GM23338 (cell line): ENCODE results near the gene GNLY. TPM values are rescaled to one million over a fixed set of nuclear protein-coding genes. Genes with fewer than 3 reads are reported as not detected.

Experiments used
- ATAC-seq: fragments of 200-7000 bp; cut with Tn5 transposase; 3 replicates; pipeline ENCODE4 v1.9.1; 2020
- DNase-seq: peaks from one replicate; pipeline ENCODE4 v3.0.0-alpha.2; 2015; ENCODE audit warnings: low spot score
- H2AFZ ChIP-seq: fragments of 200-600 bp; sonication (generic); 2 replicates; pipeline ENCODE4 v1.8.0; 2016; ENCODE audit warnings: antibody characterized with exemption, mild to moderate bottlenecking, moderate library complexity
- H3F3A ChIP-seq: fragments of 200-600 bp; sonication (generic); replicated peaks from 2 replicates; pipeline ENCODE4 v1.8.0; 2017; ENCODE audit warnings: antibody characterized with exemption, mixed run types, low read depth
- H3K27ac ChIP-seq: fragments of 200-600 bp; sonication (generic); 2 replicates; pipeline ENCODE4 v1.6.1; 2016; ENCODE audit warnings: low read depth
- H3K27me3 ChIP-seq: fragments of 200-600 bp; sonication (generic); 2 replicates; pipeline ENCODE4 v1.8.0; 2016; ENCODE audit warnings: mild to moderate bottlenecking, mixed run types, moderate library complexity; ENCODE audit not compliant: insufficient read depth
- H3K36me3 ChIP-seq: fragments of 200-600 bp; sonication (generic); 2 replicates; pipeline ENCODE4 v1.8.0; 2016; ENCODE audit warnings: mild to moderate bottlenecking; ENCODE audit not compliant: insufficient read depth
- H3K4me1 ChIP-seq: fragments of 200-600 bp; sonication (generic); 2 replicates; pipeline ENCODE4 v1.8.0; 2016; ENCODE audit warnings: mild to moderate bottlenecking, moderate library complexity; ENCODE audit not compliant: insufficient read depth
- H3K4me2 ChIP-seq: fragments of 200-600 bp; sonication (generic); 2 replicates; pipeline ENCODE4 v1.7.1; 2017; ENCODE audit warnings: mixed run types
- H3K4me3 ChIP-seq: fragments of 200-600 bp; sonication (generic); 2 replicates; pipeline ENCODE4 v1.6.1; 2016; ENCODE audit warnings: mixed run types
- H3K79me2 ChIP-seq: fragments of 200-600 bp; sonication (generic); replicated peaks from 2 replicates; pipeline ENCODE4 v1.8.0; 2017; ENCODE audit warnings: mild to moderate bottlenecking; ENCODE audit not compliant: insufficient read depth
- H3K9me2 ChIP-seq: fragments of 200-600 bp; sonication (generic); 2 replicates; pipeline ENCODE4 v1.8.0; 2017; ENCODE audit not compliant: insufficient read depth
- H4K20me1 ChIP-seq: fragments of 200-600 bp; sonication (generic); replicated peaks from 2 replicates; pipeline ENCODE4 v1.8.0; 2017; ENCODE audit warnings: mild to moderate bottlenecking; ENCODE audit not compliant: insufficient read depth
- H3K27ac Mint-ChIP-seq: 2 replicates; pipeline ENCODE4 v1.8.0; 2020; ENCODE audit warnings: inconsistent platforms, mild to moderate bottlenecking, moderate library complexity, mixed read lengths
- H3K27me3 Mint-ChIP-seq: 3 replicates; pipeline ENCODE4 v1.8.0; 2022; ENCODE audit warnings: low read depth, mild to moderate bottlenecking, moderate library complexity, mixed read lengths, inconsistent platforms; ENCODE audit not compliant: insufficient read depth, poor library complexity
- H3K36me3 Mint-ChIP-seq: 3 replicates; pipeline ENCODE4 v1.8.0; 2021; ENCODE audit warnings: low read depth, mild to moderate bottlenecking, inconsistent platforms, moderate library complexity, mixed read lengths
- H3K4me1 Mint-ChIP-seq: 3 replicates; pipeline ENCODE4 v1.8.0; 2020; ENCODE audit warnings: mild to moderate bottlenecking, inconsistent platforms, mixed read lengths
- H3K4me3 Mint-ChIP-seq: 3 replicates; pipeline ENCODE4 v1.8.0; 2021; ENCODE audit warnings: moderate library complexity, mild to moderate bottlenecking, inconsistent platforms, mixed read lengths
- H3K9me3 Mint-ChIP-seq: 3 replicates; pipeline ENCODE4 v1.8.0; 2020; ENCODE audit warnings: moderate library complexity, mild to moderate bottlenecking, inconsistent platforms, mixed read lengths
- CREB1 ChIP-seq: fragments of 250-450 bp; sonication (Bioruptor Pico); IDR thresholded peaks from 2 replicates; pipeline ENCODE4 v1.5.0; 2020; ENCODE audit warnings: low read depth, mild to moderate bottlenecking, moderate library complexity
- EZH2phosphoT487 ChIP-seq: fragments of 200-600 bp; sonication (generic); IDR thresholded peaks from one replicate; pipeline ENCODE4 v1.8.1; 2018; ENCODE audit warnings: antibody characterized with exemption; ENCODE audit not compliant: unreplicated experiment
- JUNB ChIP-seq: IDR thresholded peaks from one replicate; pipeline ENCODE4 v1.6.1; 2016; ENCODE audit warnings: antibody characterized with exemption; ENCODE audit not compliant: unreplicated experiment
- NANOG ChIP-seq: IDR thresholded peaks from 2 replicates; pipeline ENCODE4 v1.6.1; 2016; ENCODE audit warnings: antibody characterized with exemption, borderline replicate concordance
- POLR2AphosphoS5 ChIP-seq: IDR thresholded peaks from 2 replicates; pipeline ENCODE4 v1.6.1; 2016; ENCODE audit warnings: antibody characterized with exemption, low read depth
- STAT1 ChIP-seq: IDR thresholded peaks from one replicate; pipeline ENCODE4 v1.6.1; 2016; ENCODE audit warnings: antibody characterized with exemption; ENCODE audit not compliant: unreplicated experiment
- ZNF114 ChIP-seq: fragments of 250-450 bp; sonication (Bioruptor Pico); IDR thresholded peaks from 2 replicates; pipeline ENCODE4 v1.5.0; 2020; ENCODE audit warnings: mild to moderate bottlenecking, moderate library complexity
- ZNF331 ChIP-seq: fragments of 250-450 bp; sonication (Bioruptor Pico); IDR thresholded peaks from 2 replicates; pipeline ENCODE4 v1.5.0; 2020; ENCODE audit warnings: low read depth, mild to moderate bottlenecking, moderate library complexity
- polyA plus RNA-seq: library from polyadenylated mRNA; unstranded; fragments of >200 nt; fragmentation: Nextera tagmentation; extraction: Ambion mirVana; gene quantifications from 2 replicates; pipeline ENCODE4 v1.2.1, GENCODE V29; 2016
- total RNA-seq: library from RNA; depleted of rRNA; stranded (reverse); fragments of >200 nt; shearing (Covaris generic); gene quantifications from 2 replicates; pipeline ENCODE4 v1.2.3, GENCODE V29; 2014
- TF ChIP-seq, protein P1 (sequence below): IDR thresholded peaks from 2 replicates; pipeline ENCODE4 v1.6.1; 2016; ENCODE audit warnings: antibody characterized with exemption
- TF ChIP-seq, protein P2 (sequence below), 2 experiments: fragments of 200-600 bp in 1 of 2; sonication (generic) in 1 of 2; conservative IDR thresholded peaks; 2 replicates each; pipeline versions ENCODE4 v1.5.1 to v1.6.1; 2016 to 2017; ENCODE audit warnings: antibody characterized with exemption in 2 of 2, low read depth in 2 of 2, mild to moderate bottlenecking in 2 of 2, moderate library complexity in 1 of 2
- TF ChIP-seq, protein P3 (sequence below): fragments of 250-450 bp; sonication (Bioruptor Pico); IDR thresholded peaks from 2 replicates; pipeline ENCODE4 v1.5.0; 2020; ENCODE audit warnings: mild to moderate bottlenecking, moderate library complexity

The GNLY gene
- total and polyA plus RNA-seq, 2 experiments from 2014 or later: not detected

DNA sequence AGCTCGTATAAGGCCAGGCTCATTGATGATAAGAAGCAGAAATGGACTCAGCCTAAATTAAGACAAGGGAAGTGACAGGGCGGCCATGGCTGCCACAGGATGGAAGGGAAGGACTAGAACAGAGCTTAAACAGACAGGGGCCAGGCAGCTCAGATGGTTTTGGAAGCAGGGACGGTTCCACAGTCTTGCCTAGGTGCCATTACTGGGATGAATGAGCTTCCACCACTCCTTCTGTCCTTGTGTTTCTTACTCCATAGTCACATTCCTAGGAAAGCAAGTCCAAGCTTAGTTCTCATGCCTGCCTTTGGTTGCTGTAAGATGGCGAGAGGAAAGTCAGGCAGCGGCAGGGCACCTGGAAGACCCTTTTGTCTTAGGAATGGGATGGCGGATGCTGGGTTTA, 11.9 kb downstream of the GNLY start:
- TF ChIP-seq, protein P1, sequence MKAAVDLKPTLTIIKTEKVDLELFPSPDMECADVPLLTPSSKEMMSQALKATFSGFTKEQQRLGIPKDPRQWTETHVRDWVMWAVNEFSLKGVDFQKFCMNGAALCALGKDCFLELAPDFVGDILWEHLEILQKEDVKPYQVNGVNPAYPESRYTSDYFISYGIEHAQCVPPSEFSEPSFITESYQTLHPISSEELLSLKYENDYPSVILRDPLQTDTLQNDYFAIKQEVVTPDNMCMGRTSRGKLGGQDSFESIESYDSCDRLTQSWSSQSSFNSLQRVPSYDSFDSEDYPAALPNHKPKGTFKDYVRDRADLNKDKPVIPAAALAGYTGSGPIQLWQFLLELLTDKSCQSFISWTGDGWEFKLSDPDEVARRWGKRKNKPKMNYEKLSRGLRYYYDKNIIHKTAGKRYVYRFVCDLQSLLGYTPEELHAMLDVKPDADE: no peak
- no peak for TF ChIP-seq CREB1 (CRISPR knock-in tag)

DNA sequence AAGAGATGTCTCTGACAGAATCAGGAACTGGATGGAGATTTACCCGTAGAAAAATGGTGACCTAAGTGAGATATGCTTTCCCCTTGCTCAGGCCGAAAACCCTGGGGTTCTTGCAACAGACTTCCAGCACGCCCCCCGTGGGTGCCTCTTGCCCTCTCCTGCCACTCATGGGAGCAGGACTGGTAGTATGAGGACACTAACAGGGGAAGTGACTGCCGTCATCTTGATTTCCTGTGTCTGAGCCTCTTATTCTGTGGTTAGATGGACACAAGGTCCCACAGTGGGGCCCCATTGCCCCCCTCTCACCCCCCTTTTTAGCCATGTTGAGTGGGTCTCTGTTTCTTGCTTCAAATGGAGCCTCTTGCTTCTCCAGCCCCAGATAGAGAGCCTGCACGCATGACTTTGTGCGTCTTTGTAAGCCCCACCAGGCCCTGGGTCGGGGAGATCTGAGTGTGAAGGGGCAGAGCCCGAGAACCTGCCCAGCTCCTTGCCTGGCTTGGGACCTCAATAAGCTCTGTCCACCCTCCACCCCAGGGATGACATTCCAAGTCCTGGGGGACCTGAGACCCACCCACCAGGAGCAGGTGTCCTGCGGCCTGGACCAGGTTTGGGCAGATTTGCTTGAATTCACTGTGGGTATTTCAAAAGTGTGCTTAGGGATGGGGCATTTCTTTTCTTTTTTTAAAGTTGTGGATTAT, 12.6 kb downstream of the GNLY start:
- Histone ChIP-seq H3F3A (no peaks in the 10 kb centered on the region), H3K9me2 (no peaks in the 10 kb centered on the region), H3K4me1 (peaks cover 14% of the 10 kb centered on the region), H3K27ac (no peak overlapping the region), H2AFZ (peak overlapping the region; percentile 34; the same call in 1 of the 2 replicates), H3K4me2 (no peak overlapping the region), H3K79me2 (no peaks in the 10 kb centered on the region), H4K20me1 (no peaks in the 10 kb centered on the region), H3K36me3 (no peaks in the 10 kb centered on the region), H3K27me3 (peaks cover 6% of the 10 kb centered on the region; the same call in 1 of the 2 replicates), H3K4me3 (no peak overlapping the region)
- no peak overlapping the region for H3K4me3 Mint-ChIP-seq
- no peaks in the 10 kb centered on the region for H3K36me3 Mint-ChIP-seq
- H3K27me3 Mint-ChIP-seq: peaks cover 15% of the 10 kb centered on the region
- H3K9me3 Mint-ChIP-seq: no peaks in the 10 kb centered on the region
- H3K27ac Mint-ChIP-seq: no peak overlapping the region
- DNase-seq (no peak), ATAC-seq (peak; percentile 50)
- peaks cover 31% of the 10 kb centered on the region for H3K4me1 Mint-ChIP-seq
- TF ChIP-seq STAT1 (no peak), POLR2AphosphoS5 (no peak), ZNF114 (CRISPR knock-in tag) (no peak), NANOG (no peak), JUNB (no peak), ZNF331 (no peak), EZH2phosphoT487 (no peak), CREB1 (CRISPR knock-in tag) (no peak)
- TF ChIP-seq, protein P2, sequence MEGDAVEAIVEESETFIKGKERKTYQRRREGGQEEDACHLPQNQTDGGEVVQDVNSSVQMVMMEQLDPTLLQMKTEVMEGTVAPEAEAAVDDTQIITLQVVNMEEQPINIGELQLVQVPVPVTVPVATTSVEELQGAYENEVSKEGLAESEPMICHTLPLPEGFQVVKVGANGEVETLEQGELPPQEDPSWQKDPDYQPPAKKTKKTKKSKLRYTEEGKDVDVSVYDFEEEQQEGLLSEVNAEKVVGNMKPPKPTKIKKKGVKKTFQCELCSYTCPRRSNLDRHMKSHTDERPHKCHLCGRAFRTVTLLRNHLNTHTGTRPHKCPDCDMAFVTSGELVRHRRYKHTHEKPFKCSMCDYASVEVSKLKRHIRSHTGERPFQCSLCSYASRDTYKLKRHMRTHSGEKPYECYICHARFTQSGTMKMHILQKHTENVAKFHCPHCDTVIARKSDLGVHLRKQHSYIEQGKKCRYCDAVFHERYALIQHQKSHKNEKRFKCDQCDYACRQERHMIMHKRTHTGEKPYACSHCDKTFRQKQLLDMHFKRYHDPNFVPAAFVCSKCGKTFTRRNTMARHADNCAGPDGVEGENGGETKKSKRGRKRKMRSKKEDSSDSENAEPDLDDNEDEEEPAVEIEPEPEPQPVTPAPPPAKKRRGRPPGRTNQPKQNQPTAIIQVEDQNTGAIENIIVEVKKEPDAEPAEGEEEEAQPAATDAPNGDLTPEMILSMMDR (conservative IDR thresholded peaks at IDR 0.05; ENCODE audit: low read depth in 2 of 2): no peak
- TF ChIP-seq, protein P1: no peak
- TF ChIP-seq, protein P3, sequence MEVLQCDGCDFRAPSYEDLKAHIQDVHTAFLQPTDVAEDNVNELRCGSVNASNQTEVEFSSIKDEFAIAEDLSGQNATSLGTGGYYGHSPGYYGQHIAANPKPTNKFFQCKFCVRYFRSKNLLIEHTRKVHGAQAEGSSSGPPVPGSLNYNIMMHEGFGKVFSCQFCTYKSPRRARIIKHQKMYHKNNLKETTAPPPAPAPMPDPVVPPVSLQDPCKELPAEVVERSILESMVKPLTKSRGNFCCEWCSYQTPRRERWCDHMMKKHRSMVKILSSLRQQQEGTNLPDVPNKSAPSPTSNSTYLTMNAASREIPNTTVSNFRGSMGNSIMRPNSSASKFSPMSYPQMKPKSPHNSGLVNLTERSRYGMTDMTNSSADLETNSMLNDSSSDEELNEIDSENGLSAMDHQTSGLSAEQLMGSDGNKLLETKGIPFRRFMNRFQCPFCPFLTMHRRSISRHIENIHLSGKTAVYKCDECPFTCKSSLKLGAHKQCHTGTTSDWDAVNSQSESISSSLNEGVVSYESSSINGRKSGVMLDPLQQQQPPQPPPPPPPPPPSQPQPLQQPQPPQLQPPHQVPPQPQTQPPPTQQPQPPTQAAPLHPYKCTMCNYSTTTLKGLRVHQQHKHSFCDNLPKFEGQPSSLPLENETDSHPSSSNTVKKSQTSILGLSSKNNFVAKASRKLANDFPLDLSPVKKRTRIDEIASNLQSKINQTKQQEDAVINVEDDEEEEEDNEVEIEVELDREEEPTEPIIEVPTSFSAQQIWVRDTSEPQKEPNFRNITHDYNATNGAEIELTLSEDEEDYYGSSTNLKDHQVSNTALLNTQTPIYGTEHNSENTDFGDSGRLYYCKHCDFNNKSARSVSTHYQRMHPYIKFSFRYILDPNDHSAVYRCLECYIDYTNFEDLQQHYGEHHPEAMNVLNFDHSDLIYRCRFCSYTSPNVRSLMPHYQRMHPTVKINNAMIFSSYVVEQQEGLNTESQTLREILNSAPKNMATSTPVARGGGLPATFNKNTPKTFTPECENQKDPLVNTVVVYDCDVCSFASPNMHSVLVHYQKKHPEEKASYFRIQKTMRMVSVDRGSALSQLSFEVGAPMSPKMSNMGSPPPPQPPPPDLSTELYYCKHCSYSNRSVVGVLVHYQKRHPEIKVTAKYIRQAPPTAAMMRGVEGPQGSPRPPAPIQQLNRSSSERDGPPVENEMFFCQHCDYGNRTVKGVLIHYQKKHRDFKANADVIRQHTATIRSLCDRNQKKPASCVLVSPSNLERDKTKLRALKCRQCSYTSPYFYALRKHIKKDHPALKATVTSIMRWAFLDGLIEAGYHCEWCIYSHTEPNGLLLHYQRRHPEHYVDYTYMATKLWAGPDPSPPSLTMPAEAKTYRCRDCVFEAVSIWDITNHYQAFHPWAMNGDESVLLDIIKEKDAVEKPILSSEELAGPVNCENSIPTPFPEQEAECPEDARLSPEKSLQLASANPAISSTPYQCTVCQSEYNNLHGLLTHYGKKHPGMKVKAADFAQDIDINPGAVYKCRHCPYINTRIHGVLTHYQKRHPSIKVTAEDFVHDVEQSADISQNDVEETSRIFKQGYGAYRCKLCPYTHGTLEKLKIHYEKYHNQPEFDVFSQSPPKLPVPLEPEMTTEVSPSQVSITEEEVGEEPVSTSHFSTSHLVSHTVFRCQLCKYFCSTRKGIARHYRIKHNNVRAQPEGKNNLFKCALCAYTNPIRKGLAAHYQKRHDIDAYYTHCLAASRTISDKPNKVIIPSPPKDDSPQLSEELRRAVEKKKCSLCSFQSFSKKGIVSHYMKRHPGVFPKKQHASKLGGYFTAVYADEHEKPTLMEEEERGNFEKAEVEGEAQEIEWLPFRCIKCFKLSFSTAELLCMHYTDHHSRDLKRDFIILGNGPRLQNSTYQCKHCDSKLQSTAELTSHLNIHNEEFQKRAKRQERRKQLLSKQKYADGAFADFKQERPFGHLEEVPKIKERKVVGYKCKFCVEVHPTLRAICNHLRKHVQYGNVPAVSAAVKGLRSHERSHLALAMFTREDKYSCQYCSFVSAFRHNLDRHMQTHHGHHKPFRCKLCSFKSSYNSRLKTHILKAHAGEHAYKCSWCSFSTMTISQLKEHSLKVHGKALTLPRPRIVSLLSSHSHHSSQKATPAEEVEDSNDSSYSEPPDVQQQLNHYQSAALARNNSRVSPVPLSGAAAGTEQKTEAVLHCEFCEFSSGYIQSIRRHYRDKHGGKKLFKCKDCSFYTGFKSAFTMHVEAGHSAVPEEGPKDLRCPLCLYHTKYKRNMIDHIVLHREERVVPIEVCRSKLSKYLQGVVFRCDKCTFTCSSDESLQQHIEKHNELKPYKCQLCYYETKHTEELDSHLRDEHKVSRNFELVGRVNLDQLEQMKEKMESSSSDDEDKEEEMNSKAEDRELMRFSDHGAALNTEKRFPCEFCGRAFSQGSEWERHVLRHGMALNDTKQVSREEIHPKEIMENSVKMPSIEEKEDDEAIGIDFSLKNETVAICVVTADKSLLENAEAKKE (CRISPR knock-in tag): no peak

More for the DNA sequence above, 11.9 kb downstream of the GNLY start:
- H3K4me1 Mint-ChIP-seq: peaks cover 35% of the 10 kb centered on the region
- H3K4me1 ChIP-seq: peaks cover 16% of the 10 kb centered on the region
- no peaks in the 10 kb centered on the region for H3K79me2 ChIP-seq
- H3F3A ChIP-seq: no peaks in the 10 kb centered on the region
- no peaks in the 10 kb centered on the region for H3K36me3 ChIP-seq
- H3K27me3 ChIP-seq: peaks cover 6% of the 10 kb centered on the region; the same call in 1 of the 2 replicates
- H3K9me2 ChIP-seq: no peaks in the 10 kb centered on the region
- no peaks in the 10 kb centered on the region for H3K36me3 Mint-ChIP-seq
- no peak overlapping the region for H3K4me3 ChIP-seq
- no peaks in the 10 kb centered on the region for H4K20me1 ChIP-seq
- no peak overlapping the region for H2AFZ ChIP-seq
- no peak overlapping the region for H3K27ac ChIP-seq
- H3K27me3 Mint-ChIP-seq: peaks cover 10% of the 10 kb centered on the region
- H3K9me3 Mint-ChIP-seq: no peaks in the 10 kb centered on the region
- no peak overlapping the region for H3K27ac Mint-ChIP-seq
- no peak overlapping the region for H3K4me3 Mint-ChIP-seq
- no peak for DNase-seq
- H3K4me2 ChIP-seq: no peak overlapping the region
- no peak for ATAC-seq
